Ovary (tissue), 9 donors: ENCODE measurements around the gene ABLIM2. TPM values are rescaled to one million over a fixed set of nuclear protein-coding genes. Genes with fewer than 3 reads are reported as not detected.

Experiments used
- DNase-seq, 5 donors: peaks; one replicate each; pipeline ENCODE4 v3.0.0-alpha.2; 2019 to 2020
- H3K27ac ChIP-seq, 2 donors: fragments of 200-600 bp; one replicate each; pipeline versions ENCODE4 v1.5.1 to v1.8.0; 2019 to 2022
- H3K27me3 ChIP-seq: fragments of 200-600 bp; one replicate; pipeline ENCODE4 v1.8.0; 2022
- H3K36me3 ChIP-seq: fragments of 200-600 bp; sonication (generic); one replicate; pipeline ENCODE4 v1.5.1; 2019
- H3K4me1 ChIP-seq: one replicate; pipeline ENCODE4 v1.8.1; 2013; ENCODE audit warnings: mild to moderate bottlenecking, moderate library complexity; ENCODE audit not compliant: insufficient read depth
- H3K4me3 ChIP-seq: fragments of 200-600 bp; sonication (generic); one replicate; pipeline ENCODE4 v1.5.1; 2017
- H3K9me3 ChIP-seq, 2 donors: fragments of 200-600 bp in 1 of 2; sonication (generic) in 1 of 2; one replicate each; pipeline versions ENCODE4 v1.5.1 to v1.8.1; 2013 to 2019; ENCODE audit warnings: mild to moderate bottlenecking in 1 of 2, moderate library complexity in 1 of 2
- CTCF ChIP-seq, 3 donors: fragments of 450-650 bp in 2 of 3; fragments of 200-600 bp in 1 of 3; IDR thresholded peaks; one replicate each; pipeline versions ENCODE4 v1.5.1 to v1.8.0; 2016 to 2022; ENCODE audit warnings: antibody characterized with exemption in 3 of 3, mild to moderate bottlenecking in 1 of 3
- EP300 ChIP-seq: sonication (generic); formaldehyde crosslinking; IDR thresholded peaks from one replicate; pipeline ENCODE4 v1.6.1; 2017; ENCODE audit warnings: antibody characterized with exemption
- POLR2A ChIP-seq: fragments of 450-650 bp; IDR thresholded peaks from one replicate; pipeline ENCODE4 v1.6.1; 2017; ENCODE audit warnings: antibody characterized with exemption, mild to moderate bottlenecking, moderate library complexity
- WGBS, 3 donors: extraction: QIAGEN DNeasy Blood & Tissue Kit in 1 of 3; methylation state at CpG; one replicate each; pipeline versions ENCODE4 v1.1.5 to v1.1.7; 2013 to 2017; 5-methylcytosine and 5-hydroxymethylcytosine counted together
- intact Hi-C, 4 donors: fragments of 100-400 bp; cut with DNase I; formaldehyde crosslinking; loops; one replicate each; pipeline versions ENCODE4 v1.11.0 to v1.15.1; 2022 to 2023
- polyA plus RNA-seq, 2 donors: library from polyadenylated mRNA; stranded (reverse); fragments of 200-250 nt in 1 of 2; fragments of 350-450 nt in 1 of 2; fragmentation: Illumina TruSeq in 1 of 2; extraction: RNeasy Lipid Tissue Mini Kit (QIAGEN cat#74804) in 1 of 2; gene quantifications; one replicate each; pipeline ENCODE4 v1.2.3, GENCODE V29; 2013 to 2014
- total RNA-seq, 7 donors: library from RNA; depleted of rRNA in 2 of 7; stranded (reverse); fragments of >200 nt in 2 of 7; fragmentation: NEBNext Ultra II Directional in 3 of 7; extraction: Animal tissue kit (Norgen Biotek cat#: 25700) in 3 of 7; gene quantifications; one replicate each; pipeline versions ENCODE4 v1.1.0 to v1.2.4, GENCODE V29; 2016 to 2023
- donor health status: DM: no; HTN: no; CAD: no; lungs with moderate emphysema.
- donor health status: DM: no; HTN: no; CAD: no.
- donor health status: Bipolar disorder and iron deficiency.
- donor health status: DM: yes; HTN: yes; CAD: no.
- donor health status: DM: no; HTN: no; CAD: no.
- donor health status: DM: yes; HTN: yes; CAD: no.

Gene ABLIM2
- total and polyA plus RNA-seq, 9 donors = 0.81 to 7.9 (median 2.1) TPM

- intact Hi-C loops = loop anchor here in 1 of 4 donors (10.0 kb wide), 1 partner anchor 1723 kb away; no protein-coding TSS in a partner anchor
- DNase-seq = no peak
- Histone ChIP-seq H3K4me3 (no peak overlapping the region), H3K9me3 (no peaks in the 10 kb centered on the region), H3K4me1 (no peaks in the 10 kb centered on the region), H3K27me3 (no peaks in the 10 kb centered on the region), H3K27ac (no peak overlapping the region), H3K36me3 (no peaks in the 10 kb centered on the region)
- no peak for TF ChIP-seq CTCF (IDR thresholded peaks at IDR 0.05)
- no peak for TF ChIP-seq EP300
- no peak for TF ChIP-seq POLR2A
- 67 to 86% (median 72%) methylated on average over 7 of the region's 7 CpGs for WGBS, 3 donors
Measured at GRCh38 chr4:8181844-8182243, 23.2 kb upstream of the ABLIM2 start.

- Histone ChIP-seq H3K9me3 (no peaks in the 10 kb centered on the region), H3K4me1 (no peaks in the 10 kb centered on the region), H3K27me3 (no peaks in the 10 kb centered on the region), H3K36me3 (no peaks in the 10 kb centered on the region), H3K4me3 (no peak overlapping the region), H3K27ac (no peak overlapping the region)
- no peak for DNase-seq
- TF ChIP-seq POLR2A (no peak), CTCF (IDR thresholded peaks at IDR 0.05) (no peak), EP300 (no peak)
- 87 to 94% (median 91%) methylated on average over 6 of the region's 6 CpGs for WGBS, 3 donors
- intact Hi-C loops = loop anchor here in 1 of 4 donors (10.0 kb wide), 1 partner anchor 1724 kb away; no protein-coding TSS in a partner anchor
Measured at GRCh38 chr4:8181119-8181518, 22.5 kb upstream of the ABLIM2 start.

- no peak overlapping the region for H3K27ac ChIP-seq
- 68 to 69% (median 68%) methylated on average over 8 of the region's 8 CpGs for WGBS, 3 donors
- no peaks in the 10 kb centered on the region for H3K4me1 ChIP-seq
- TF ChIP-seq CTCF (IDR thresholded peaks at IDR 0.05) (no peak), EP300 (no peak), POLR2A (no peak)
- intact Hi-C loops = loop anchor here in 1 of 4 donors (10.0 kb wide), 1 partner anchor 1724 kb away; no protein-coding TSS in a partner anchor
- H3K9me3 ChIP-seq = no peaks in the 10 kb centered on the region
- no peak overlapping the region for H3K4me3 ChIP-seq
- H3K36me3 ChIP-seq = no peaks in the 10 kb centered on the region
- no peaks in the 10 kb centered on the region for H3K27me3 ChIP-seq
- DNase-seq = no peak
Measured at GRCh38 chr4:8180310-8181093, 21.9 kb upstream of the ABLIM2 start.

GRCh38 chr4:8179771-8180170, 21.2 kb upstream of the ABLIM2 start:
- Histone ChIP-seq H3K9me3 (no peaks in the 10 kb centered on the region), H3K27ac (no peak overlapping the region), H3K4me3 (no peak overlapping the region), H3K27me3 (no peaks in the 10 kb centered on the region), H3K4me1 (no peaks in the 10 kb centered on the region), H3K36me3 (no peaks in the 10 kb centered on the region)
- WGBS, 3 donors = 83 to 89% (median 84%) methylated on average over 9 of the region's 9 CpGs
- TF ChIP-seq POLR2A (no peak), CTCF (IDR thresholded peaks at IDR 0.05) (no peak), EP300 (no peak)
- DNase-seq = no peak
- intact Hi-C loops = loop anchor here in 2 of 4 donors (10.0 kb wide), 2 partner anchors 225 to 1725 kb away; no protein-coding TSS in a partner anchor
